Panc1 (cell line): Measurements from ENCODE around the gene SDHAF1. TPM values are rescaled to one million over a fixed set of nuclear protein-coding genes. Genes with fewer than 3 reads are reported as not detected.

Experiments
- ATAC-seq: fragments of 200-7000 bp; cut with Tn5 transposase; 2 replicates; pipeline ENCODE4 v1.9.1; 2020; ENCODE audit warnings: mild to moderate bottlenecking, moderate library complexity
- BruUV-seq: library from RNA; stranded (reverse); fragments of 400-500 nt; replicated peaks from 2 replicates; lab custom pipeline; 2021; lab: Mats Ljungman, UMichigan
- CTCF ChIA-PET: fragments of 300-600 bp; sonication (Branson Sonifier 250); formaldehyde crosslinking; loops from one replicate; lab custom pipeline; 2022; ENCODE audit warnings: antibody characterized with exemption; lab: Charles Lee
- POLR2A ChIA-PET: fragments of 300-600 bp; sonication (Branson Sonifier 250); formaldehyde crosslinking; loops from one replicate; lab custom pipeline; 2022; ENCODE audit warnings: antibody characterized with exemption; lab: Charles Lee
- DNase-seq: peaks from one replicate; pipeline ENCODE4 v3.0.0-alpha.2; 2010; ENCODE audit warnings: low read depth, low spot score
- H3K27ac ChIP-seq: 2 replicates; pipeline ENCODE4 v1.5.1; 2011; ENCODE audit warnings: mild to moderate bottlenecking, low read length, inconsistent platforms
- H3K27me3 ChIP-seq: fragments of 200-500 bp; sonication (Bioruptor generic); 2 replicates; pipeline ENCODE4 v1.6.0; 2014; ENCODE audit warnings: low read length, inconsistent platforms; ENCODE audit not compliant: control insufficient read depth, insufficient read depth
- H3K36me3 ChIP-seq: fragments of 200-500 bp; sonication (Bioruptor generic); 2 replicates; pipeline ENCODE4 v1.5.1; 2014; ENCODE audit warnings: inconsistent platforms, mild to moderate bottlenecking, low read length, moderate library complexity; ENCODE audit not compliant: control insufficient read depth, insufficient read depth
- H3K4me1 ChIP-seq: 2 replicates; pipeline ENCODE4 v1.5.1; 2011; ENCODE audit warnings: inconsistent platforms, mild to moderate bottlenecking, low read length, moderate library complexity; ENCODE audit not compliant: control insufficient read depth, insufficient read depth
- H3K4me3 ChIP-seq, 2 experiments: 2 replicates each; pipeline ENCODE4 v1.5.1; 2011 to 2012; ENCODE audit warnings: low read depth in 2 of 2, low read length in 2 of 2, mild to moderate bottlenecking in 2 of 2, inconsistent platforms in 1 of 2, moderate library complexity in 1 of 2
- H3K9me3 ChIP-seq: fragments of 200-500 bp; sonication (Bioruptor generic); 2 replicates; pipeline ENCODE4 v1.5.1; 2014; ENCODE audit warnings: low read depth, mild to moderate bottlenecking, inconsistent platforms, low read length, moderate library complexity; ENCODE audit not compliant: control insufficient read depth, insufficient read depth
- POLR2AphosphoS5 ChIP-seq: IDR thresholded peaks from 2 replicates; pipeline ENCODE4 v1.6.1; 2012; ENCODE audit warnings: mild to moderate bottlenecking, low read depth, low read length, moderate library complexity
- REST ChIP-seq, 2 experiments: IDR thresholded peaks; 2 replicates each; pipeline ENCODE4 v1.6.1; 2011 to 2012; ENCODE audit warnings: low read depth in 2 of 2, control low read depth in 1 of 2, low read length in 1 of 2, mild to moderate bottlenecking in 1 of 2, moderate library complexity in 1 of 2; ENCODE audit not compliant: insufficient read depth in 1 of 2
- SIN3A ChIP-seq: IDR thresholded peaks from 2 replicates; pipeline ENCODE4 v1.6.1; 2012; ENCODE audit warnings: low read depth, mild to moderate bottlenecking, low read length, moderate library complexity, borderline replicate concordance; ENCODE audit not compliant: insufficient read depth
- TCF7L2 ChIP-seq: IDR thresholded peaks from 2 replicates; pipeline ENCODE4 v1.6.1; 2011; ENCODE audit warnings: mild to moderate bottlenecking, low read depth, low read length, inconsistent platforms
- in situ Hi-C: cut with HindIII; loops from 2 replicates; pipeline ENCODE4 v1.10.0; 2016; ENCODE audit warnings: low sequenced_read_pairs, low pct_unique_long_range_greater_than_20kb
- intact Hi-C: fragments of 100-400 bp; cut with micrococcal nuclease; formaldehyde crosslinking; loops from one replicate; pipeline ENCODE4 v1.10.0; 2022; ENCODE audit not compliant: unreplicated experiment
- total RNA-seq: library from RNA; stranded (reverse); gene quantifications from one replicate; pipeline ENCODE4 v1.2.1, GENCODE V29; 2021; ENCODE audit not compliant: unreplicated experiment
- TF ChIP-seq, protein P1 (sequence below): fragments of 450-650 bp; IDR thresholded peaks from 2 replicates; pipeline ENCODE4 v1.5.1; 2017; ENCODE audit warnings: mild to moderate bottlenecking

Gene SDHAF1
- total RNA-seq, 1 experiment from 2014 or later: 19.0 TPM

DNA sequence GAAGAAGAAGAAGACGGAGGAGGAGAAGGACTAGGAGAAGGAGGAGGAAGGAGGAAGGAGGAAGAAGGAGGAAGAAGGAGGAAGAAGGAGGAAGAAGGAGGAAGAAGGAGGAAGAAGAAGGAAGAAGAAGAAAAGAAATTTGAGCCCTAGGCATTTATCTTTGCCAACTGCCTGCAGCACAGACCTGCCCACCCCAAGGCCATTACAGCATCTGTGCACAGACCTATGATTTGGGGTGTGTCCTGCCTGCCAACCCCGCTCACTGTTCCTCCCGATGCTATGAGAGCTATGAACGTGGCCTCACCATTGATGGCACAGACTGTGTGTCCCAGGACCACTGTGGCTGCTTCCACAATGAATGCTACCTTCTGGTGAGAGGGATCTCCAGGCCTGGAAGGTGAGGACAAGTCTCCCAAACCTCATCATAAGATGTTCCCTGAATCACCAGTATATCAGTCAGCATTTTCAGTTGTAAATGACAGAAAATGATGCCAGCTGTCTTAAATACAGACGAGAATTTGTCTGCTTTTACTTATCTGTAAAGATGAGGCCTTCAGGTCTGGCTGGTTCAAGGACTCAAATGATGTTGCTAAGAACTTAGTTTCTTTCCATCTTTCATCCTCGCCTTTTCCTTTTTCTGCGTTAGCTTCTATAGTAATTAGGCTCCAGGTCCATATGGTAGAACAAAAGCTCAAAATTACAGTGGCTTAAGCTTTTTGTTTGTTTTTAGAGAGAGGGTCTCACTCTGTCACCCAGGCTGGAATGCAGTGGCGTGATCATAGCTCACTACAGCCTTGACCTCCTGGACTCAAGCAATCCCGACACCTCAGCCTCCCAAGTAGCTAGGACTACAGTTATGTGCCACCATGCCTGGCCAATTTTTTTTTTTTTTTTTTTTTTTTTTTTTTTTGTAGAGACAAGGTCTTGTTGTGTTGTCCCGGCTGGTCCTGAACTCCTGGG is 3.9 kb upstream of the SDHAF1 start:
- no peak overlapping the region for H3K27ac ChIP-seq
- ChIA-PET POLR2A (interaction anchor here (0.7 kb wide), 2 partner anchors 54 to 68 kb away, joined by 5 to 18 read pairs; no protein-coding TSS in a partner anchor), CTCF (interaction anchor here (0.6 to 0.8 kb wide), 2 partner anchors 35 to 60 kb away, joined by 4 to 16 read pairs; no protein-coding TSS in a partner anchor)
- TF ChIP-seq POLR2AphosphoS5: no peak
- no peak for TF ChIP-seq SIN3A
- no peak for TF ChIP-seq REST (IDR thresholded peaks at IDR 0.05; ENCODE audit: insufficient read depth in 1 of 2, low read depth in 2 of 2, low read length in 1 of 2)
- no peak for TF ChIP-seq TCF7L2
- H3K36me3 ChIP-seq: no peaks in the 10 kb centered on the region
- no peak overlapping the region for H3K4me3 ChIP-seq
- no peaks in the 10 kb centered on the region for H3K9me3 ChIP-seq
- in situ Hi-C loops: no loop called here
- intact Hi-C loops: no loop called here
- peaks cover 7% of the 10 kb centered on the region for H3K4me1 ChIP-seq
- H3K27me3 ChIP-seq: no peaks in the 10 kb centered on the region
- BruUV-seq: no TSS peak
- ATAC-seq (no peak), DNase-seq (no peak)

DNA sequence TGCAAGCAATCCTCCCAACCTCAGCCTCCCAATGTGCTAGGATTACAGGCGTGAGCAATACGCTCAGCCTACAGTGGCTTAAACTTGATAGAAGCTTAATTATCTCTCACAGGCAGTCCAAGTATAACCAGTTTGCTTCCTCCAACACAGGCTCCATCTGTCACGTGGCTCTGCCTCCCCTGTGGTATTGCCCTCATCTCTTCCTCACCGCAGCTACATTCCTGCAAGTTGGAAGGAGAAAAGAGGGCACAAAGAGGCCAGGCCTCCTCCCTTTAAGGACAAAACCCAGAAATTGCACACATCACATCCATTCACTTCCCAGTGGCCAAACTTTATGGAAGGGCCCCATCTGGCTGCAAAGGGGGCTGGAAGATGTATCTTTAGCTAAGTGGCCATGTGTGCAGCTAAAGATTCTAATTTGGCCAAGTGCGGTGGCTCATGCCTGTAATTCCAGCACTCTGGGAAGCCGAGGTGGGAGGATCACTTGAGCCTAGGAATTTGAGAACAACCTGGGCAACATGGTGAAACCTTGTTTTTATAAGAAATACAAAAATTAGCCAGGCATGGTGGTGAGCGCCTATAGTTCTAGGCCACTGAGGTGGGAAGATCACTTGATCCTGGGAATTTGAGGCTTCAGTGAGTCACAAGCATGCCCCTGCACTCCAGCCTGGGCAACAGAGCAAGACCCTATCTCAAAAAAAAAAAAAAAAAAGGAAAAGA is 3.1 kb upstream of the SDHAF1 start:
- Histone ChIP-seq H3K4me1 (peaks cover 14% of the 10 kb centered on the region), H3K27ac (no peak overlapping the region), H3K27me3 (no peaks in the 10 kb centered on the region), H3K36me3 (no peaks in the 10 kb centered on the region), H3K4me3 (no peak overlapping the region), H3K9me3 (no peaks in the 10 kb centered on the region)
- ChIA-PET POLR2A (interaction anchor here (0.7 kb wide), 1 partner anchor 67 kb away, joined by 5 read pairs; no protein-coding TSS in a partner anchor), CTCF (interaction anchor here (0.8 kb wide), 1 partner anchor 61 kb away, joined by 16 read pairs; no protein-coding TSS in a partner anchor)
- intact Hi-C loops: no loop called here
- TF ChIP-seq, protein P1, sequence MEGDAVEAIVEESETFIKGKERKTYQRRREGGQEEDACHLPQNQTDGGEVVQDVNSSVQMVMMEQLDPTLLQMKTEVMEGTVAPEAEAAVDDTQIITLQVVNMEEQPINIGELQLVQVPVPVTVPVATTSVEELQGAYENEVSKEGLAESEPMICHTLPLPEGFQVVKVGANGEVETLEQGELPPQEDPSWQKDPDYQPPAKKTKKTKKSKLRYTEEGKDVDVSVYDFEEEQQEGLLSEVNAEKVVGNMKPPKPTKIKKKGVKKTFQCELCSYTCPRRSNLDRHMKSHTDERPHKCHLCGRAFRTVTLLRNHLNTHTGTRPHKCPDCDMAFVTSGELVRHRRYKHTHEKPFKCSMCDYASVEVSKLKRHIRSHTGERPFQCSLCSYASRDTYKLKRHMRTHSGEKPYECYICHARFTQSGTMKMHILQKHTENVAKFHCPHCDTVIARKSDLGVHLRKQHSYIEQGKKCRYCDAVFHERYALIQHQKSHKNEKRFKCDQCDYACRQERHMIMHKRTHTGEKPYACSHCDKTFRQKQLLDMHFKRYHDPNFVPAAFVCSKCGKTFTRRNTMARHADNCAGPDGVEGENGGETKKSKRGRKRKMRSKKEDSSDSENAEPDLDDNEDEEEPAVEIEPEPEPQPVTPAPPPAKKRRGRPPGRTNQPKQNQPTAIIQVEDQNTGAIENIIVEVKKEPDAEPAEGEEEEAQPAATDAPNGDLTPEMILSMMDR: no peak
- TF ChIP-seq REST (IDR thresholded peaks at IDR 0.05; ENCODE audit: insufficient read depth in 1 of 2, low read depth in 2 of 2, low read length in 1 of 2): no peak
- TF ChIP-seq TCF7L2: no peak
- TF ChIP-seq POLR2AphosphoS5: no peak
- DNase-seq (no peak), ATAC-seq (no peak)
- BruUV-seq: no TSS peak
- in situ Hi-C loops: no loop called here
